ENCODE results near the gene LRP1-AS. TPM values are rescaled to one million over a fixed set of nuclear protein-coding genes. Genes with fewer than 3 reads are reported as not detected.

Gene LRP1-AS
- total and polyA plus RNA-seq, 8 donors, result not detected

GRCh38 chr12:57185906-57186508, 38.6 kb upstream of the LRP1-AS start:
- WGBS, 5 donors, result 89 to 91% (median 90%) methylated on average over 9 to 12 of the region's 12 CpGs
- intact Hi-C loops (cut with DNase I; ENCODE audit: low total_unique reads), result no loop called here
- H3K36me3 ChIP-seq, result peaks cover 62 to 90% (median 85%) of the 10 kb centered on the region in 4 donors

GRCh38 chr12:57185403-57185802, 38.0 kb upstream of the LRP1-AS start:
- Histone ChIP-seq H3K36me3 (peaks cover 62 to 90% (median 85%) of the 10 kb centered on the region in 4 donors), H3K27me3 (no peaks in the 10 kb centered on the region), H3K27ac (no peak overlapping the region), H3K9me3 (no peaks in the 10 kb centered on the region), H3K4me3 (no peak overlapping the region), H3K4me1 (no peaks in the 10 kb centered on the region)
- TF ChIP-seq POLR2AphosphoS5 (IDR thresholded peaks at IDR 0.05), result no peak
- TF ChIP-seq POLR2A (IDR thresholded peaks at IDR 0.05), result no peak
- TF ChIP-seq, protein P1, sequence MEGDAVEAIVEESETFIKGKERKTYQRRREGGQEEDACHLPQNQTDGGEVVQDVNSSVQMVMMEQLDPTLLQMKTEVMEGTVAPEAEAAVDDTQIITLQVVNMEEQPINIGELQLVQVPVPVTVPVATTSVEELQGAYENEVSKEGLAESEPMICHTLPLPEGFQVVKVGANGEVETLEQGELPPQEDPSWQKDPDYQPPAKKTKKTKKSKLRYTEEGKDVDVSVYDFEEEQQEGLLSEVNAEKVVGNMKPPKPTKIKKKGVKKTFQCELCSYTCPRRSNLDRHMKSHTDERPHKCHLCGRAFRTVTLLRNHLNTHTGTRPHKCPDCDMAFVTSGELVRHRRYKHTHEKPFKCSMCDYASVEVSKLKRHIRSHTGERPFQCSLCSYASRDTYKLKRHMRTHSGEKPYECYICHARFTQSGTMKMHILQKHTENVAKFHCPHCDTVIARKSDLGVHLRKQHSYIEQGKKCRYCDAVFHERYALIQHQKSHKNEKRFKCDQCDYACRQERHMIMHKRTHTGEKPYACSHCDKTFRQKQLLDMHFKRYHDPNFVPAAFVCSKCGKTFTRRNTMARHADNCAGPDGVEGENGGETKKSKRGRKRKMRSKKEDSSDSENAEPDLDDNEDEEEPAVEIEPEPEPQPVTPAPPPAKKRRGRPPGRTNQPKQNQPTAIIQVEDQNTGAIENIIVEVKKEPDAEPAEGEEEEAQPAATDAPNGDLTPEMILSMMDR (IDR thresholded peaks at IDR 0.05), result no peak
- TF ChIP-seq EP300 (IDR thresholded peaks at IDR 0.05), result no peak
- 92 to 95% (median 93%) methylated on average over 16 to 25 of the region's 25 CpGs for WGBS, 5 donors
- no peak for DNase-seq
- intact Hi-C loops (cut with DNase I; ENCODE audit: low total_unique reads), result no loop called here

More at GRCh38 chr12:57185906-57186508, 38.6 kb upstream of the LRP1-AS start:
- H3K27ac ChIP-seq, result no peak overlapping the region
- no peak for DNase-seq
- no peak for TF ChIP-seq EP300 (IDR thresholded peaks at IDR 0.05)
- TF ChIP-seq, protein P1 (IDR thresholded peaks at IDR 0.05), result no peak
- H3K4me1 ChIP-seq, result no peaks in the 10 kb centered on the region
- H3K4me3 ChIP-seq, result no peak overlapping the region
- no peaks in the 10 kb centered on the region for H3K9me3 ChIP-seq
- no peaks in the 10 kb centered on the region for H3K27me3 ChIP-seq

DNA sequence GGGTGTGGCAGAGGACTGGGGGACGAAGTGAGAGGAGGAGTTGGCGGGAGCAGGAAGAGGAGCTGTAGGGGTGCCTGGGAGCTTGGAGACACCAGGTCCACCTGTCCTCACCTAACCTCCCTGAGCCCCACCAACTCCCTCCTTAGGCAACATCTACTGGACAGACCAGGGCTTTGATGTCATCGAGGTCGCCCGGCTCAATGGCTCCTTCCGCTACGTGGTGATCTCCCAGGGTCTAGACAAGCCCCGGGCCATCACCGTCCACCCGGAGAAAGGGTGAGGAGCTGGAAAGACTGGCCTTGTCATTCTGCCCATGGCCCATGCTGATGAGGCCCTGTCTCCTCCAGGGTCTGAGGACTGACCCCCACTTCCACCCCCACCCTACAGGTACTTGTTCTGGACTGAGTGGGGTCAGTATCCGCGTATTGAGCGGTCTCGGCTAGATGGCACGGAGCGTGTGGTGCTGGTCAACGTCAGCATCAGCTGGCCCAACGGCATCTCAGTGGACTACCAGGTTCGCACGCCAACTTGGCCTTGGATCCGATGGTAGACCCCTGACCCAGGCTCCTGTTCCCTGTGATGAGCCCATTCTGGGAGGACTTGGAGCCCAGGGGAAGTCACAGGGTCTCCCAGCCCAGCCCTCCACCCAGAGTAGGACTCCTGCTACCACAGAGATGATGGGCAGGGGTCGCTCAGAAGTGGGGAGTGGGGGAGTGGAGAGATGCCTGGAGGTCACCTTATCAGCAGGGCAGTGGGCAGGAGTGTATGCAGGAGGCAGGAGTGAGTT, 36.7 kb upstream of the LRP1-AS start:
- peaks cover 74 to 90% (median 85%) of the 10 kb centered on the region in 4 donors for H3K36me3 ChIP-seq
- intact Hi-C loops (cut with DNase I; ENCODE audit: low total_unique reads), result loop anchor here (2.0 kb wide), 1 partner anchor 59 kb away; no protein-coding TSS in a partner anchor
- WGBS, 5 donors, result 93 to 95% (median 94%) methylated on average over 22 of the region's 22 CpGs

GRCh38 chr12:57182918-57183575, 35.6 kb upstream of the LRP1-AS start:
- Histone ChIP-seq H3K9me3 (no peaks in the 10 kb centered on the region), H3K27ac (no peak overlapping the region), H3K36me3 (peaks cover 73 to 90% (median 85%) of the 10 kb centered on the region in 4 donors), H3K4me1 (no peaks in the 10 kb centered on the region), H3K27me3 (no peaks in the 10 kb centered on the region), H3K4me3 (no peak overlapping the region)
- WGBS, 5 donors, result 56 to 62% (median 59%) methylated on average over 13 of the region's 13 CpGs
- TF ChIP-seq EP300 (IDR thresholded peaks at IDR 0.05) (no peak), POLR2AphosphoS5 (IDR thresholded peaks at IDR 0.05) (peak in 2 of 3 donors; percentile 23 to 59)
- TF ChIP-seq, protein P1 (IDR thresholded peaks at IDR 0.05), result peak in 5 of 7 experiments; percentile 72 to 96 (median 90)
- peak; percentile 85 to 93 for DNase-seq
- intact Hi-C loops (cut with DNase I; ENCODE audit: low total_unique reads), result loop anchor here (2.0 kb wide), 1 partner anchor 58 kb away; no protein-coding TSS in a partner anchor

More for the DNA sequence above, 36.7 kb upstream of the LRP1-AS start:
- no peaks in the 10 kb centered on the region for H3K9me3 ChIP-seq
- no peaks in the 10 kb centered on the region for H3K27me3 ChIP-seq
- DNase-seq, result no peak
- no peak for TF ChIP-seq EP300 (IDR thresholded peaks at IDR 0.05)
- H3K4me1 ChIP-seq, result no peaks in the 10 kb centered on the region
- H3K4me3 ChIP-seq, result no peak overlapping the region
- H3K27ac ChIP-seq, result no peak overlapping the region

Measured in stomach (tissue), 9 donors.